Endothelial cell of umbilical vein (primary cell): ENCODE results near the gene TRMT2B. TPM values are rescaled to one million over a fixed set of nuclear protein-coding genes. Genes with fewer than 3 reads are reported as not detected.

Experiments
- BruUV-seq: library from RNA; stranded (reverse); fragments of 400-500 nt; replicated peaks from 2 replicates; lab custom pipeline; 2021; lab: Mats Ljungman, UMichigan
- CTCF ChIA-PET: fragments of 300-600, 350-600 bp; sonication (Branson Sonifier 250); formaldehyde crosslinking; loops from one replicate; lab custom pipeline; 2021; ENCODE audit warnings: antibody characterized with exemption, inconsistent platforms; lab: Charles Lee
- POLR2A ChIA-PET: fragments of 300-600, 350-600 bp; sonication (Branson Sonifier 250); formaldehyde crosslinking; loops from one replicate; lab custom pipeline; 2021; ENCODE audit warnings: antibody characterized with exemption, inconsistent platforms; lab: Charles Lee
- DNase-seq: peaks from one replicate; pipeline ENCODE4 v3.0.0-alpha.2; 2011; ENCODE audit warnings: low read depth, low spot score
- FAIRE-seq: peaks from 2 replicates; lab custom pipeline; 2011; peaks lifted over from hg19 to GRCh38; lab: Jason Lieb, UNC
- H2AFZ ChIP-seq: 2 replicates; pipeline ENCODE4 v1.6.0; 2012; ENCODE audit warnings: low read depth, low read length, control low read depth, inconsistent platforms
- H3K27ac ChIP-seq: 2 replicates; pipeline ENCODE4 v1.5.1; 2011; ENCODE audit warnings: low read depth, mild to moderate bottlenecking, control low read depth, low read length, moderate library complexity; ENCODE audit not compliant: insufficient read depth
- H3K27me3 ChIP-seq, 2 experiments: 2 replicates each; pipeline versions ENCODE4 v1.6.0 to v1.6.1; 2011; ENCODE audit warnings: low read length in 2 of 2, mixed read lengths in 1 of 2; ENCODE audit not compliant: control insufficient read depth in 2 of 2, insufficient read depth in 2 of 2
- H3K36me3 ChIP-seq, 2 experiments: 2 replicates in 1 of 2; 3 replicates in 1 of 2; pipeline ENCODE4 v1.5.1; 2011; ENCODE audit warnings: low read length in 2 of 2, mild to moderate bottlenecking in 1 of 2, moderate library complexity in 1 of 2; ENCODE audit not compliant: control insufficient read depth in 2 of 2, insufficient read depth in 2 of 2; ENCODE audit errors: extremely low read depth in 1 of 2
- H3K4me1 ChIP-seq: 3 replicates; pipeline ENCODE4 v1.5.1; 2011; ENCODE audit warnings: mild to moderate bottlenecking, low read length; ENCODE audit not compliant: control insufficient read depth, insufficient read depth; ENCODE audit errors: extremely low read depth
- H3K4me2 ChIP-seq: 2 replicates; pipeline ENCODE4 v1.6.1; 2011; ENCODE audit warnings: low read length, control low read depth, mixed read lengths; ENCODE audit not compliant: insufficient read depth
- H3K4me3 ChIP-seq, 3 experiments: fragments of 200-600 bp in 1 of 3; sonication (generic), shearing (Covaris generic) in 1 of 3; replicated peaks in 1 of 3; 2 replicates each; pipeline ENCODE4 v1.5.1; 2011 to 2016; ENCODE audit warnings: control low read depth in 3 of 3, low read length in 3 of 3, mild to moderate bottlenecking in 2 of 3, inconsistent platforms in 1 of 3, low read depth in 1 of 3, moderate library complexity in 1 of 3; ENCODE audit not compliant: insufficient read depth in 1 of 3
- H3K79me2 ChIP-seq: 2 replicates; pipeline ENCODE4 v1.6.0; 2012; ENCODE audit warnings: low read length, inconsistent platforms; ENCODE audit not compliant: control insufficient read depth, insufficient read depth
- H3K9ac ChIP-seq: replicated peaks from 2 replicates; pipeline ENCODE3; 2011; ENCODE audit warnings: low read length, control low read depth; ENCODE audit not compliant: insufficient read depth; ENCODE audit errors: extremely low read depth
- H3K9me1 ChIP-seq: replicated peaks from 3 replicates; pipeline ENCODE4 v1.6.0; 2011; ENCODE audit warnings: mild to moderate bottlenecking, low read length; ENCODE audit not compliant: control insufficient read depth, insufficient read depth; ENCODE audit errors: extremely low read depth
- H3K9me3 ChIP-seq: replicated peaks from 2 replicates; pipeline ENCODE4 v1.5.1; 2012; ENCODE audit warnings: low read length, inconsistent platforms; ENCODE audit not compliant: control insufficient read depth, insufficient read depth
- H4K20me1 ChIP-seq: replicated peaks from 2 replicates; pipeline ENCODE3; 2011; ENCODE audit warnings: mild to moderate bottlenecking, low read length; ENCODE audit not compliant: control insufficient read depth, insufficient read depth; ENCODE audit errors: extremely low read depth
- CTCF ChIP-seq, 2 donors: IDR thresholded peaks; 1 replicate in 1 of 2; 2 replicates in 1 of 2; pipeline ENCODE4 v1.5.1; 2011; ENCODE audit warnings: low read length in 2 of 2, mild to moderate bottlenecking in 2 of 2, moderate library complexity in 2 of 2, control low read depth in 1 of 2, inconsistent platforms in 1 of 2, low read depth in 1 of 2; ENCODE audit not compliant: insufficient read depth in 1 of 2; ENCODE audit errors: extremely low read depth in 1 of 2
- EZH2 ChIP-seq: IDR thresholded peaks from 2 replicates; pipeline ENCODE4 v1.6.1; 2012; ENCODE audit warnings: borderline replicate concordance, low read depth, mild to moderate bottlenecking, moderate library complexity, low read length, inconsistent platforms; ENCODE audit not compliant: severe bottlenecking
- FOS ChIP-seq: IDR thresholded peaks from 2 replicates; pipeline ENCODE4 v1.6.1; 2011; ENCODE audit warnings: mild to moderate bottlenecking, low read length, moderate library complexity, borderline replicate concordance; ENCODE audit not compliant: insufficient read depth
- GATA2 ChIP-seq: IDR thresholded peaks from 2 replicates; pipeline ENCODE4 v1.7.0; 2011; ENCODE audit warnings: low read depth, mild to moderate bottlenecking, moderate library complexity, mixed read lengths, low read length; ENCODE audit not compliant: insufficient read length, insufficient read depth
- JUN ChIP-seq: IDR thresholded peaks from 2 replicates; pipeline ENCODE4 v1.6.1; 2011; ENCODE audit warnings: borderline replicate concordance, low read depth; ENCODE audit not compliant: insufficient read length, insufficient read depth
- MAX ChIP-seq: IDR thresholded peaks from 2 replicates; pipeline ENCODE4 v1.6.1; 2011; ENCODE audit not compliant: insufficient read depth, insufficient read length
- MYC ChIP-seq: IDR thresholded peaks from one replicate; pipeline ENCODE4 v1.6.1; 2011; ENCODE audit warnings: mild to moderate bottlenecking, low read depth, low read length
- POLR2A ChIP-seq: IDR thresholded peaks from 2 replicates; pipeline ENCODE4 v1.6.1; 2012; ENCODE audit warnings: low read depth, mild to moderate bottlenecking, control low read depth, low read length
- POLR2AphosphoS5 ChIP-seq: IDR thresholded peaks from 2 replicates; pipeline ENCODE4 v1.6.1; 2012; ENCODE audit warnings: low read depth, mild to moderate bottlenecking, control low read depth, low read length, moderate library complexity; ENCODE audit not compliant: insufficient read depth
- dilution Hi-C: fragments of 300-500 bp; cut with MboI; formaldehyde crosslinking; loops from one replicate; pipeline ENCODE4 v1.15.0; 2019; ENCODE audit warnings: low sequenced_read_pairs; ENCODE audit not compliant: extremely low pct_ligation_motif_present
- intact Hi-C: fragments of 100-400 bp; cut with micrococcal nuclease; formaldehyde crosslinking; loops from one replicate; pipeline ENCODE4 v1.10.0; 2022
- polyA plus RNA-seq, 4 experiments: library from polyadenylated mRNA; depleted of rRNA in 3 of 4; stranded (reverse) in 3 of 4; unstranded in 1 of 4; fragments of >200 nt; gene quantifications; 2 replicates each; pipeline versions ENCODE4 v1.2.1 to v1.2.3, GENCODE V29; 2011 to 2012; ENCODE audit warnings: missing spikeins in 1 of 4
- total RNA-seq: library from RNA; stranded (reverse); gene quantifications from 2 replicates; pipeline ENCODE4 v1.2.3, GENCODE V29; 2021

Gene TRMT2B
- total and polyA plus RNA-seq, 2 donors (not counting 3 experiments of a cell fraction or from before 2014, with no cell fraction given): 18.3 to 21.3 TPM

GRCh38 chrX:101029665-101030064 lies 22.2 kb downstream of the TRMT2B start:
- intact Hi-C loops: loop anchor here (10.0 kb wide), 1 partner anchor 135 kb away; no protein-coding TSS in a partner anchor
- peaks cover 0 to 2% of the 10 kb centered on the region in 2 experiments for H3K36me3 ChIP-seq
- H3K9me3 ChIP-seq: no peaks in the 10 kb centered on the region
- BruUV-seq: no TSS peak
- ChIA-PET POLR2A (no interaction called here), CTCF (no interaction called here)
- H3K9me1 ChIP-seq: no peaks in the 10 kb centered on the region
- no peaks in the 10 kb centered on the region for H4K20me1 ChIP-seq
- dilution Hi-C loops: no loop called here
- no peak for FAIRE-seq
- H3K4me3 ChIP-seq: no peak overlapping the region
- H3K79me2 ChIP-seq: no peaks in the 10 kb centered on the region
- no peak overlapping the region for H3K9ac ChIP-seq
- no peak for DNase-seq
- H3K4me2 ChIP-seq: no peak overlapping the region
- no peak overlapping the region for H2AFZ ChIP-seq
- TF ChIP-seq POLR2AphosphoS5 (no peak), CTCF (IDR thresholded peaks at IDR 0.05; ENCODE audit: extremely low read depth in 1 of 2, insufficient read depth in 1 of 2, low read depth in 1 of 2, low read length in 2 of 2) (no peak), POLR2A (no peak), EZH2 (no peak), FOS (no peak), GATA2 (no peak), MAX (no peak), JUN (no peak), MYC (no peak)
- H3K4me1 ChIP-seq: peaks cover 11% of the 10 kb centered on the region
- H3K27ac ChIP-seq: no peak overlapping the region
- no peaks in the 10 kb centered on the region for H3K27me3 ChIP-seq
